BJ (cell line): ENCODE measurements around the gene ABLIM2. TPM values are rescaled to one million over a fixed set of nuclear protein-coding genes. Genes with fewer than 3 reads are reported as not detected.

Experiments used
- CTCF ChIA-PET: fragments of 350-600 bp; formaldehyde crosslinking; extraction: SDS; loops from one replicate; lab custom pipeline; 2021; ENCODE audit warnings: antibody characterized with exemption, inconsistent platforms; lab: Yijun Ruan, JAX
- POLR2A ChIA-PET: fragments of 300-600 bp; sonication (Branson Sonifier 250); formaldehyde crosslinking; extraction: SDS; loops from one replicate; lab custom pipeline; 2021; ENCODE audit warnings: antibody characterized with exemption; lab: Charles Lee
- DNase-seq: peaks from one replicate; pipeline ENCODE4 v3.0.0-alpha.2; 2011; ENCODE audit warnings: low read depth
- H3K27me3 ChIP-seq: 2 replicates; pipeline ENCODE4 v1.6.0; 2011; ENCODE audit warnings: low read length; ENCODE audit not compliant: control insufficient read depth, insufficient read depth
- H3K36me3 ChIP-seq: 2 replicates; pipeline ENCODE4 v1.5.1; 2011; ENCODE audit warnings: low read length; ENCODE audit not compliant: control insufficient read depth, insufficient read depth
- H3K4me3 ChIP-seq: 2 replicates; pipeline ENCODE4 v1.5.1; 2011; ENCODE audit warnings: low read depth, mild to moderate bottlenecking, control low read depth, low read length
- polyA plus RNA-seq: library from polyadenylated mRNA; depleted of rRNA; stranded (reverse); fragments of >200 nt; gene quantifications from 2 replicates; pipeline ENCODE4 v1.2.3, GENCODE V29; 2011
- TF ChIP-seq, protein P1 (sequence below): IDR thresholded peaks from 2 replicates; pipeline ENCODE4 v1.5.1; 2011; ENCODE audit warnings: low read depth, mild to moderate bottlenecking, control low read depth, inconsistent platforms, low read length, moderate library complexity; ENCODE audit not compliant: insufficient read depth

ABLIM2 gene
- polyA plus RNA-seq, 1 experiment = 0.07 TPM

GRCh38 chr4:8063974-8064563, 94.5 kb downstream of the ABLIM2 start:
- POLR2A ChIA-PET = no interaction called here
- CTCF ChIA-PET = no interaction called here
- TF ChIP-seq, protein P1, sequence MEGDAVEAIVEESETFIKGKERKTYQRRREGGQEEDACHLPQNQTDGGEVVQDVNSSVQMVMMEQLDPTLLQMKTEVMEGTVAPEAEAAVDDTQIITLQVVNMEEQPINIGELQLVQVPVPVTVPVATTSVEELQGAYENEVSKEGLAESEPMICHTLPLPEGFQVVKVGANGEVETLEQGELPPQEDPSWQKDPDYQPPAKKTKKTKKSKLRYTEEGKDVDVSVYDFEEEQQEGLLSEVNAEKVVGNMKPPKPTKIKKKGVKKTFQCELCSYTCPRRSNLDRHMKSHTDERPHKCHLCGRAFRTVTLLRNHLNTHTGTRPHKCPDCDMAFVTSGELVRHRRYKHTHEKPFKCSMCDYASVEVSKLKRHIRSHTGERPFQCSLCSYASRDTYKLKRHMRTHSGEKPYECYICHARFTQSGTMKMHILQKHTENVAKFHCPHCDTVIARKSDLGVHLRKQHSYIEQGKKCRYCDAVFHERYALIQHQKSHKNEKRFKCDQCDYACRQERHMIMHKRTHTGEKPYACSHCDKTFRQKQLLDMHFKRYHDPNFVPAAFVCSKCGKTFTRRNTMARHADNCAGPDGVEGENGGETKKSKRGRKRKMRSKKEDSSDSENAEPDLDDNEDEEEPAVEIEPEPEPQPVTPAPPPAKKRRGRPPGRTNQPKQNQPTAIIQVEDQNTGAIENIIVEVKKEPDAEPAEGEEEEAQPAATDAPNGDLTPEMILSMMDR = no peak
- Histone ChIP-seq H3K27me3 (peaks cover 2% of the 10 kb centered on the region), H3K36me3 (no peaks in the 10 kb centered on the region), H3K4me3 (no peak overlapping the region)
- DNase-seq = no peak

GRCh38 chr4:8061573-8061972, 97.0 kb downstream of the ABLIM2 start:
- ChIA-PET POLR2A (no interaction called here), CTCF (no interaction called here)
- no peaks in the 10 kb centered on the region for H3K36me3 ChIP-seq
- no peak overlapping the region for H3K4me3 ChIP-seq
- H3K27me3 ChIP-seq = peaks cover 2% of the 10 kb centered on the region; the same call in 1 of the 2 replicates
- TF ChIP-seq, protein P1 = no peak
- DNase-seq = no peak

GRCh38 chr4:8061145-8061544, 97.5 kb downstream of the ABLIM2 start:
- peaks cover 2% of the 10 kb centered on the region; the same call in 1 of the 2 replicates for H3K27me3 ChIP-seq
- POLR2A ChIA-PET = no interaction called here
- DNase-seq = no peak
- H3K4me3 ChIP-seq = no peak overlapping the region
- H3K36me3 ChIP-seq = no peaks in the 10 kb centered on the region
- CTCF ChIA-PET = no interaction called here
- TF ChIP-seq, protein P1 = no peak

GRCh38 chr4:8060632-8061031, 98.0 kb downstream of the ABLIM2 start:
- ChIA-PET CTCF (interaction anchor here (1.3 kb wide), 1 partner anchor 9 kb away, joined by 6 read pairs; no protein-coding TSS in a partner anchor), POLR2A (no interaction called here)
- no peaks in the 10 kb centered on the region for H3K36me3 ChIP-seq
- H3K4me3 ChIP-seq = no peak overlapping the region
- H3K27me3 ChIP-seq = peaks cover 2% of the 10 kb centered on the region; the same call in 1 of the 2 replicates
- DNase-seq = no peak
- TF ChIP-seq, protein P1 = no peak

- DNase-seq = no peak
- ChIA-PET CTCF (no interaction called here), POLR2A (no interaction called here)
- H3K36me3 ChIP-seq = no peaks in the 10 kb centered on the region
- peaks cover 4% of the 10 kb centered on the region for H3K27me3 ChIP-seq
- no peak overlapping the region for H3K4me3 ChIP-seq
- TF ChIP-seq, protein P1 = no peak
Measured at GRCh38 chr4:8058031-8058479, 100.6 kb downstream of the ABLIM2 start.
